Measurements from ENCODE around the gene DNAH11.

- no peak for TF ChIP-seq CTCF (conservative IDR thresholded peaks at IDR 0.05; ENCODE audit: low read depth, low read length)
- TF ChIP-seq EZH2 (IDR thresholded peaks at IDR 0.05; ENCODE audit: low read length, unreplicated experiment), result no peak
Measured at GRCh38 chr7:21771906-21772610, 229.2 kb downstream of the DNAH11 start.

Data from PC-3 (cell line).